Neural progenitor cell (in vitro differentiated cells): ENCODE measurements around the gene CSKMT.

ENCODE experiments used
- EZH2 ChIP-seq: fragments of 200-600 bp; sonication (generic); IDR thresholded peaks from 2 replicates; pipeline ENCODE4 v1.6.1; 2017; ENCODE audit warnings: antibody characterized with exemption, mild to moderate bottlenecking, moderate library complexity
- EZH2phosphoT487 ChIP-seq: fragments of 200-600 bp; sonication (generic); IDR thresholded peaks from 2 replicates; pipeline ENCODE4 v1.6.1; 2017; ENCODE audit warnings: antibody characterized with exemption
- TF ChIP-seq, protein P1 (sequence below): fragments of 200-600 bp; sonication (generic); IDR thresholded peaks from 2 replicates; pipeline ENCODE4 v1.5.1; 2017; ENCODE audit warnings: antibody characterized with exemption, mild to moderate bottlenecking

DNA sequence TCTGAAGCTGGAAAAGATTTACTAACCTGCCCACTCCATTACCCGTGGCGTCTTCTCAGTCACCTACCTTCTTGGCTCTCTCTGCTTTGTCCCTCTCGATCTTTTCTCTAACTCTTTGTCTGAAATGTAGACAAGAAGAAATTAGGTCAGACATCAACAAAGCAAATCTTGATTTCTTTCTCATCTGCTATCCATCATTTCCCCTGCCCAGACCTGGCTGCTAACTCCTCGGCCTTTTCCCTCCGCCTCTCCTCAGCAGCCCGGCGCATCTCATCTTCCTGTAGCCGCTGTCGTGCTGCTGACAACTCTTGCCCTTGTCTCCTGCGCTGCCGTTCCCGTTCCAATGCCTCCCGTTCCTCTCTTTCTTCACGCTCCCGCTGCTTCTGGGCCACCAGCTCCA, 12.6 kb downstream of the CSKMT start:
- no peak for TF ChIP-seq EZH2
- TF ChIP-seq, protein P1, sequence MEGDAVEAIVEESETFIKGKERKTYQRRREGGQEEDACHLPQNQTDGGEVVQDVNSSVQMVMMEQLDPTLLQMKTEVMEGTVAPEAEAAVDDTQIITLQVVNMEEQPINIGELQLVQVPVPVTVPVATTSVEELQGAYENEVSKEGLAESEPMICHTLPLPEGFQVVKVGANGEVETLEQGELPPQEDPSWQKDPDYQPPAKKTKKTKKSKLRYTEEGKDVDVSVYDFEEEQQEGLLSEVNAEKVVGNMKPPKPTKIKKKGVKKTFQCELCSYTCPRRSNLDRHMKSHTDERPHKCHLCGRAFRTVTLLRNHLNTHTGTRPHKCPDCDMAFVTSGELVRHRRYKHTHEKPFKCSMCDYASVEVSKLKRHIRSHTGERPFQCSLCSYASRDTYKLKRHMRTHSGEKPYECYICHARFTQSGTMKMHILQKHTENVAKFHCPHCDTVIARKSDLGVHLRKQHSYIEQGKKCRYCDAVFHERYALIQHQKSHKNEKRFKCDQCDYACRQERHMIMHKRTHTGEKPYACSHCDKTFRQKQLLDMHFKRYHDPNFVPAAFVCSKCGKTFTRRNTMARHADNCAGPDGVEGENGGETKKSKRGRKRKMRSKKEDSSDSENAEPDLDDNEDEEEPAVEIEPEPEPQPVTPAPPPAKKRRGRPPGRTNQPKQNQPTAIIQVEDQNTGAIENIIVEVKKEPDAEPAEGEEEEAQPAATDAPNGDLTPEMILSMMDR = no peak
- TF ChIP-seq EZH2phosphoT487 = no peak
